GM13976 (cell line): ENCODE data around the gene GALNT9.

Experiments used
- DNase-seq: peaks from one replicate; pipeline ENCODE4 v3.0.0; 2012; ENCODE audit warnings: low spot score
- in situ Hi-C: fragments of 300-500 bp; cut with MboI; formaldehyde crosslinking; loops from one replicate; pipeline ENCODE4 v1.12.0; 2022; ENCODE audit warnings: low sequenced_read_pairs, mixed read lengths, inconsistent platforms; ENCODE audit not compliant: unreplicated experiment
- TF ChIP-seq, protein P1 (sequence below): IDR thresholded peaks from 2 replicates; pipeline ENCODE4 v1.5.1; 2012; ENCODE audit warnings: borderline replicate concordance, mild to moderate bottlenecking; ENCODE audit not compliant: insufficient read depth; ENCODE audit errors: extremely low read depth, missing control alignments, control extremely low read depth

The GALNT9 gene

DNA sequence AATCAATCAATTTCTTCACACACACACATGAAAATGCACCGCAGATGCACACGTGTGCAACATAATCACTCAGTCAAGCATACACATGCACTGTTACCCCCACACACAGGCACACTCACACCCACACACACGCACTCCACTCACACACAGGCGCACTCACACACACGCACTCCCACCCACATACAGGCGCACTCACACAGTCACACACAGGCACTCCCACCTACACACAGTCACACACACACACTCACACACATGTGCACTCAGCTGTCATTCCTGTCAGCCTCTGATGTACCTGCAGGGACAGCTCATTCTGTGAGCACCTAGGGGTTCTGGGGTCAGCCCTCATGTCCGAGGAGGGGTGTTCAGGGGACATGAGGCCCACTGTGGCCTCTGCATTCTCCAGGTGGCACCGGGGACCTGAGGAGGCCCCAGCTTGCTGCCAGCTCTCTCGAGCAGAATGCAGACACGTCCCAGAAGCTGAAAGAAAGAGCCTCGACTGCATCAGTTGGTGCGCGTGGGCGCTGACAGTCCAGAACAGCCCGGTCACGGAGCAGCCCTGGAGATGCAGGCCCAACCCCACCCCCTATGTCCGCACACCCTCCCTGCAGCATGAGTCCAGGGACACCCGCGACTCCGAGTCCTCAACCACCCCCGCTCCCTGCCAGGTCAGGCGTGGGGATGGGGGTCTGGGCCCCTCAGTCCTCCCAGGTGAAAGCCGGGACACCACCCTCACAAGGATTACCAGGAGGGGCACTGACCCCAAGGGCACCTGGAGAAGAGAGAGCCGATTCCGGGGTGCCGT is 115.8 kb downstream of the GALNT9 start:
- no peak for DNase-seq
- in situ Hi-C loops, result no loop called here
- TF ChIP-seq, protein P1, sequence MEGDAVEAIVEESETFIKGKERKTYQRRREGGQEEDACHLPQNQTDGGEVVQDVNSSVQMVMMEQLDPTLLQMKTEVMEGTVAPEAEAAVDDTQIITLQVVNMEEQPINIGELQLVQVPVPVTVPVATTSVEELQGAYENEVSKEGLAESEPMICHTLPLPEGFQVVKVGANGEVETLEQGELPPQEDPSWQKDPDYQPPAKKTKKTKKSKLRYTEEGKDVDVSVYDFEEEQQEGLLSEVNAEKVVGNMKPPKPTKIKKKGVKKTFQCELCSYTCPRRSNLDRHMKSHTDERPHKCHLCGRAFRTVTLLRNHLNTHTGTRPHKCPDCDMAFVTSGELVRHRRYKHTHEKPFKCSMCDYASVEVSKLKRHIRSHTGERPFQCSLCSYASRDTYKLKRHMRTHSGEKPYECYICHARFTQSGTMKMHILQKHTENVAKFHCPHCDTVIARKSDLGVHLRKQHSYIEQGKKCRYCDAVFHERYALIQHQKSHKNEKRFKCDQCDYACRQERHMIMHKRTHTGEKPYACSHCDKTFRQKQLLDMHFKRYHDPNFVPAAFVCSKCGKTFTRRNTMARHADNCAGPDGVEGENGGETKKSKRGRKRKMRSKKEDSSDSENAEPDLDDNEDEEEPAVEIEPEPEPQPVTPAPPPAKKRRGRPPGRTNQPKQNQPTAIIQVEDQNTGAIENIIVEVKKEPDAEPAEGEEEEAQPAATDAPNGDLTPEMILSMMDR, result no peak

DNA sequence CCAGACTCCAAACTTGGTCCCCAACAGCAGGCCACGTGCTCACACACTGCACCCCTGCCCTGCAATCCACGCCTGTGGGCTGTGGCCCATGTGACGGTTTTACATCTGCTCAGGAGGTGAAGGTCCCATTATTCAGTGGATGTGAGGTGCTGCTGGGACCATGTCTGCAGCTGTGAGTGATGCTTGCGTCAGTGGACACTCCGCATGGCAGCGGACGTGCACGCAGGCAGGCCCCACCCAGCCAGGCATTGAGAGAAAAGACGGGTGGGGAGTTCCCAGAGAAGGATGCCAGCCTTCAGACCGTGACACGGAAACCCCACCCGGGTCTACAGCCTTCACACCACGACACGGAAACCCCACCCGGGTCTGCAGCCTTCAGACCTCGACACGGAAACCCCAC is 117.6 kb downstream of the GALNT9 start:
- TF ChIP-seq, protein P1, result no peak
- in situ Hi-C loops, result no loop called here
- DNase-seq, result no peak

DNA sequence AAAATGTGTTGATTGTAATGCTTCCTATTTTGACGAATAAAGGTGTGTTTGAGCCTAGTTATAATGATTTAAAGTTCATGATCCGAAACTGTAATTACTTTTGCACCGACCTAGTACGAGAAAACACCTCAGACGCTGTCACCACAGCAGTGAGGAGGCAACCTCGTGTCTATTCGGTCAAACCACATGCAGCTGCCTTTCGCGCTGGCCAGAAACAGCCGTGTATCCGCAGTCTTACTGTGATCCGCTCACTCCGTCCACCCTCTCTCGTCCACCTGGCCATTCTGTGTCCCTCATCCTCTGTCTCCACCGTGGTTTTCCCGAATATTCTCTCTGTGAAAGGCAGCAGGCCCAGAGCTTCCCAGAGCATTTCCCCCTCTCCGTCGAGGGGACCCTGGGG is 118.1 kb downstream of the GALNT9 start:
- in situ Hi-C loops, result no loop called here
- TF ChIP-seq, protein P1, result no peak
- no peak for DNase-seq

DNA sequence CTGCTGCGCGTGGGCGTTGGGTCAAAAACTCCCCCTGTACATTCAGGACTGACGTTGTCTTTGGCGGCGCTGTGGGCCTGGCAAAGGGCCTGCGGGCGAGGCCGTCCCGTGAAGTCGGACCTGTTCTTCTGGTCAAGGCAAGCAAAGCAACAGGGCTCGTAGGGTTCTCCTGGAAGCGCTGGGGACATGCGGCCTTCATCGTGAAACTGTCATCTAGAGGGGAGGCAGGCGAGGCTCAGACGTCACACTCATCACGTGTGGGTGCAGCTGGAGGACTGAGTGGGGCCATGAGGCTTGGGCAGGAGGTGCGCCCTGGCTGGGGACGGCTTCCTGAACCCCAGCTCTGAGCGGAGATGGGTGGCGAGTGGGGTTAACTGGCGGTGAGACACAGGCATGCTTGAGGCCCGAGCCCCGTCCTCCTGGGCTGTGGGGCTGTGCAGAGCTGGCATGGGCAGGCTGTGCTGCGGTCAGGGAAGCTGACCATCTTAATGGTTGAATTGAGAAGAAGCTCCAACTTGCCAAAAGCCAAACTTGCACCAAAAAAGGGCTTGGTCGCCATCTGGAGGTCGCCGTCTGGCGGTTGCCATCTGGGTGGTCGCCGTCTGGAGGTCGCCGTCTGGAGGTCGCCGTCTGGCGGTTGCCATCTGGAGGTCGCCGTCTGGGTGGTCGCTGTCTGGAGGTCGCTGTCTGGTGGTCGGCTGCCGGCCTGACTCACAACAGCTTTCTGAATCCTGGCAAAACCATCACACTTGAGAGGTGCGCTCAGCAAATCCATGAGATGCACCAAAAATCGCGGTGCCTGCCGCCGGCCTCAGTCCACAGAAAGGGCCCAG is 119.0 kb downstream of the GALNT9 start:
- DNase-seq, result no peak
- in situ Hi-C loops, result no loop called here
- TF ChIP-seq, protein P1, result no peak

DNA sequence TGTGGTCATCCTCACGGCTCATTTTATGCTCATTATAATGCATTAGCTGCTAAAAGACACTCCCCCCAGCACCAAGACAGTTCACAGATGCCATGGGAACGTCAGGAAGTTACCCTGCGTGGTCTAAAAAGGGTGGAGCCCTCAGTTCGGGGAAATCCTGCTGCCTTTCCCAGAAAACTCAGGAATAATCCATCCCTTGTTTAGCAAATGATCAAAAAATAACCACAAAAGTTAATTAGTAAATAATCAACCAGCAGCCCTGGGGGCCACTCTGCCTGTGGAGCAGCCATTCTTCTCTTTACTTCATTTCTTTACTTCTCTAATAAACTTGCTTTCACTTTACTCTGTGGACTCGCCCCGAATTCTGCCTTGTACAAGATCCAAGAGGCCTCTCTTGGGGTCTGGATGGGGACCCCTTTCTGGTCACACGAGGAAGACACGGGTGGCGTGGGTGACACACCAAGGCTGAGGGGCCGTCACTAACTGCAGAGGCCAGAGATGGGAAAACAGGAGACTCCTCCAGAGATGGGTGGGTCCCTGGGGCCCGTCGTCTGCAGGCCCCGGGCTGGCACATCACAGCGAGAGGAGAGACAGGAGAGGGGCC is 119.7 kb downstream of the GALNT9 start:
- no peak for DNase-seq
- TF ChIP-seq, protein P1, result no peak
- in situ Hi-C loops, result no loop called here

DNA sequence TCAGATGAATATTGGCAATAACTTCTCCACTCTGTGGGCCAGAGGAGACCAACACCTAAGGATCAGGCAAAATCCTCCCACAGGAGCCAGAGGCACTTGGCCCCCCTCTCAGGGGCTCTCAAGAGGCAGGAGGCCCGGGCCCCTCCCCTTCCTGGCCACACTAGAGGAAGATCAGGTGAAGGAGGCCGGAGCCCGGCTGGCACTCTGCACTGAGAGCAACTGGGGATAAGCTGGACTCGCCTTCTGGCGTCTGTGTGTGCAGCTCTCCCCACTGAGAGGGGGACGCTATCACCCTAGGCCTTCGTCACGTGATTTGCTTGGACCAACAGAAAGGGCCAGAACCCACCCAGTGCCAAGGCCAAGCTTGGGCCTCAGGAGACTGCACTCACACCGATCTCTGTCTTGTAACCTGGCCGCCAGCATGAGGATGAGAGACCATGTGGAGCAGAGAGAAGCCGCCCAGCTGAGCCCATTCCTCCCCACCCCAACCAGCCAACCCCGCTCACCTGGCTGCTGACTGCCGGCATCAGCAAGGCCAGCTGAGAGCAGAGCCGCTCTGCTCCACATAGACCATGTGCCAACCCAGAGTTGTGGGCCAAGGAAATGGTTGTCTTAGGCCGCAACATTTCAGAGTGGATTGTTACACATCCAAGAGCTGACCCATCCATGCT is 121.1 kb downstream of the GALNT9 start:
- DNase-seq, result no peak
- in situ Hi-C loops, result no loop called here
- TF ChIP-seq, protein P1, result no peak
